Ishikawa (cell line): ENCODE results near the gene CA10.

Source experiments
- CEBPB ChIP-seq: IDR thresholded peaks from 2 replicates; pipeline ENCODE4 v1.6.1; 2012
- CREB1 ChIP-seq: IDR thresholded peaks from 2 replicates; pipeline ENCODE4 v1.6.1; 2012; ENCODE audit warnings: low read depth
- EGR1 ChIP-seq: IDR thresholded peaks from 2 replicates; pipeline ENCODE4 v1.6.1; 2012
- EP300 ChIP-seq: IDR thresholded peaks from 2 replicates; pipeline ENCODE4 v1.6.1; 2012; ENCODE audit warnings: borderline replicate concordance
- FOXM1 ChIP-seq: IDR thresholded peaks from 2 replicates; pipeline ENCODE4 v1.6.1; 2012; ENCODE audit warnings: low read depth, borderline replicate concordance
- MAX ChIP-seq: IDR thresholded peaks from 2 replicates; pipeline ENCODE4 v1.6.1; 2012
- NFIC ChIP-seq: IDR thresholded peaks from 2 replicates; pipeline ENCODE4 v1.6.1; 2012
- RAD21 ChIP-seq: IDR thresholded peaks from 2 replicates; pipeline ENCODE4 v1.6.1; 2012; ENCODE audit warnings: low read depth
- REST ChIP-seq: IDR thresholded peaks from 2 replicates; pipeline ENCODE4 v1.6.1; 2012; ENCODE audit warnings: low read depth, mild to moderate bottlenecking
- TAF1 ChIP-seq: IDR thresholded peaks from 2 replicates; pipeline ENCODE4 v1.6.1; 2012; ENCODE audit warnings: low read depth, mild to moderate bottlenecking
- TCF12 ChIP-seq: IDR thresholded peaks from 2 replicates; pipeline ENCODE4 v1.6.1; 2012; ENCODE audit warnings: low read depth
- TEAD4 ChIP-seq: IDR thresholded peaks from 2 replicates; pipeline ENCODE4 v1.6.1; 2012
- YY1 ChIP-seq: IDR thresholded peaks from 2 replicates; pipeline ENCODE4 v1.6.1; 2012; ENCODE audit warnings: low read depth
- ZBTB7A ChIP-seq: IDR thresholded peaks from 2 replicates; pipeline ENCODE4 v1.6.1; 2012; ENCODE audit warnings: low read depth
- TF ChIP-seq, protein P1 (sequence below): IDR thresholded peaks from 2 replicates; pipeline ENCODE4 v1.6.1; 2012

CA10 gene

DNA sequence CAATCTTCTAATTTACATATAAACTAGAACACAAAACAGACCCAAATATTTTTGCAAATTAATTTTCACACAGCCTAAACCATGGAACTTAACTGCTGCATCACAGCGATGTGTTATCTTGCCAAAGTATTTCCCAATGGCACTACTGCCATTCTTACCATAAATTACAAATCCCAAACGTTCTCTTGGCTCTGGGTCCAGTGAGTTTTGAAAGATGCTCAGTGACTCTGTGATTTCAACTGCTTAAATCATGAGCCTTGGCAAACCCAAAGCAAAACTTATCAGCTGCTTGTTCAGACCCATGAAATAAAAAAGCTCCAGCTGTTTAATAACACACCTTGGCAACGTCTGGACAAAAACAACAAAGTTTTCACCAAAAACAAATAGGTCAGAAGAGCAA lies 223.0 kb downstream of the CA10 start:
- TF ChIP-seq EGR1 (no peak), ZBTB7A (no peak), FOXM1 (no peak), CEBPB (no peak), TAF1 (no peak), NFIC (no peak), YY1 (no peak), TEAD4 (no peak), CREB1 (no peak), RAD21 (no peak), MAX (no peak), TCF12 (no peak), EP300 (no peak), REST (no peak)
- TF ChIP-seq, protein P1, sequence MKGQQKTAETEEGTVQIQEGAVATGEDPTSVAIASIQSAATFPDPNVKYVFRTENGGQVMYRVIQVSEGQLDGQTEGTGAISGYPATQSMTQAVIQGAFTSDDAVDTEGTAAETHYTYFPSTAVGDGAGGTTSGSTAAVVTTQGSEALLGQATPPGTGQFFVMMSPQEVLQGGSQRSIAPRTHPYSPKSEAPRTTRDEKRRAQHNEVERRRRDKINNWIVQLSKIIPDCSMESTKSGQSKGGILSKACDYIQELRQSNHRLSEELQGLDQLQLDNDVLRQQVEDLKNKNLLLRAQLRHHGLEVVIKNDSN: no peak

GRCh38 chr17:51933647-51934046 lies 224.9 kb downstream of the CA10 start:
- TF ChIP-seq, protein P1: no peak
- TF ChIP-seq REST (no peak), NFIC (no peak), ZBTB7A (no peak), TCF12 (no peak), MAX (no peak)

DNA sequence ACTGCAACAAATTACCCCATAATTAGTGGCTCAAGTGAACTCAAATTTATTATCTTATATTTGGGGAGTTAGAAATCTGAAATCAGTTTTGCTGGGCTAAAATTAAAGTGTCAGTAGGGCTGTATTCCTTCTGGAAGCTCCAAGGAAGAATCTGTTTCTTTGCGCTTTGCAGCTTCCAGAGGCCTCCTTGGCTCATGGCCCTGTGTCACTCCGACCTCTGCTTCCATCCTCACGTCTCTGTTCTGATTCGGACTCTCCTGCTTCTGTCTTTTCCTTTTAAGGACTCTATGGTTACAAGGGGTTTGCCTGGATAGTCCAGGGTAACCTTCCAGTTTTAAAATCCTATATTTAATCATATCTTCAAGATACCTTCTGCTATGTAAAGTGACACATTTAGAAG lies 232.1 kb downstream of the CA10 start:
- TF ChIP-seq, protein P1: no peak
- TF ChIP-seq TEAD4 (no peak), CEBPB (no peak), TAF1 (no peak), YY1 (no peak), EP300 (no peak), EGR1 (no peak), TCF12 (no peak), MAX (no peak), CREB1 (no peak), NFIC (no peak), FOXM1 (no peak), RAD21 (no peak), REST (no peak), ZBTB7A (no peak)

DNA sequence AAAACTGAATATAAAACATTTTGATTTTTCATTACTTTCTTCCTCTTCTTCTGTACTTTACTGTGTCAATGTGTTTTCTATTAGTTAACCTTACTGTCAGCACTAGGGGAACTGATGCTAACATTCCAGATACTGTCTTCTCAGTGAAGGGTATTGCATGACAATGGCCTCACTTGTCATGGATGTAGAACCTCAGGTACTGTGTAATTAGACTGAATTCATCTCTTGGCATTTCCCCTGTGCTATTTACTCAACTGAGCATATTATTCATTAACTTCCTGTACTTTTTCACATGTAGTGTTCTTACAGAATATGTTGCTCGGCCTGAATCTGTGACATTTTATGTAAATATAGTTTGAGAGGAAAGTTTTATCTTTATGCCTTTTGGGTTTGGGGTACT lies 237.0 kb downstream of the CA10 start:
- TF ChIP-seq YY1: no peak
- TF ChIP-seq MAX: no peak
- TF ChIP-seq TEAD4: no peak
- TF ChIP-seq EGR1: no peak
- TF ChIP-seq NFIC: no peak
- TF ChIP-seq RAD21: no peak
- TF ChIP-seq CEBPB: no peak
- no peak for TF ChIP-seq REST
- TF ChIP-seq FOXM1: no peak
